Measurements from ENCODE around the gene C19orf25. TPM values are rescaled to one million over a fixed set of nuclear protein-coding genes. Genes with fewer than 3 reads are reported as not detected.
"Not testable (repeated sequence)": the region's sequence is repeated elsewhere in the genome, so short reads cannot be mapped to it uniquely, and the experiment has no call there.

C19orf25 gene
- total and polyA plus RNA-seq, 8 donors: 17.7 to 32.2 (median 24.7) TPM

- peaks cover 0 to 6% of the 10 kb centered on the region in 2 donors for H3K4me1 ChIP-seq
- H3K27ac ChIP-seq: no peak within 1 kb of the TSS
- TF ChIP-seq CTCF (IDR thresholded peaks at IDR 0.05): no peak
- no peak within 1 kb of the TSS for H3K4me3 ChIP-seq
- no peak for ATAC-seq
- no peaks in the 10 kb centered on the region for H3K9me3 ChIP-seq
- no peak for DNase-seq
- peaks cover 29 to 92% of the 10 kb centered on the region in 2 donors for H3K27me3 ChIP-seq
- intact Hi-C loops (cut with DNase I): no loop called here
- H3K36me3 ChIP-seq: no peaks in the 10 kb centered on the region
Measured at GRCh38 chr19:1523412-1524286, 44.6 kb upstream of the C19orf25 start, which contains the start of gene PLK5. Gene PLK5, plus strand, starts transcription at chr19:1524077. Its CDS starts 2,920 bp downstream, at chr19:1526997.

GRCh38 chr19:1522838-1523237 lies 43.8 kb upstream of the C19orf25 start:
- intact Hi-C loops (cut with DNase I): no loop called here

GRCh38 chr19:1522061-1522460 lies 43.0 kb upstream of the C19orf25 start:
- H3K27ac ChIP-seq: no peak overlapping the region
- peaks cover 29 to 94% of the 10 kb centered on the region in 2 donors for H3K27me3 ChIP-seq
- H3K4me1 ChIP-seq: peaks cover 0 to 6% of the 10 kb centered on the region in 2 donors
- H3K9me3 ChIP-seq: no peaks in the 10 kb centered on the region
- no peak overlapping the region for H3K4me3 ChIP-seq
- TF ChIP-seq CTCF (IDR thresholded peaks at IDR 0.05): no peak
- ATAC-seq: no peak
- DNase-seq: no peak
- H3K36me3 ChIP-seq: no peaks in the 10 kb centered on the region
- intact Hi-C loops (cut with DNase I): no loop called here

More at GRCh38 chr19:1522838-1523237, 43.8 kb upstream of the C19orf25 start:
- H3K27ac ChIP-seq: no peak overlapping the region
- no peak for ATAC-seq
- DNase-seq: no peak
- no peak for TF ChIP-seq CTCF (IDR thresholded peaks at IDR 0.05)
- no peaks in the 10 kb centered on the region for H3K9me3 ChIP-seq
- H3K4me3 ChIP-seq: no peak overlapping the region
- H3K36me3 ChIP-seq: no peaks in the 10 kb centered on the region
- H3K4me1 ChIP-seq: peaks cover 0 to 6% of the 10 kb centered on the region in 2 donors
- peaks cover 29 to 94% of the 10 kb centered on the region in 2 donors for H3K27me3 ChIP-seq

GRCh38 chr19:1521636-1522035 lies 42.6 kb upstream of the C19orf25 start:
- H3K9me3 ChIP-seq: no peaks in the 10 kb centered on the region
- DNase-seq (peak in 1 of 4 donors; percentile 37), ATAC-seq (no peak)
- peaks cover 0 to 6% of the 10 kb centered on the region in 2 donors for H3K4me1 ChIP-seq
- no peaks in the 10 kb centered on the region for H3K36me3 ChIP-seq
- H3K27me3 ChIP-seq: peaks cover 29 to 94% of the 10 kb centered on the region in 2 donors
- no peak overlapping the region for H3K27ac ChIP-seq
- no peak overlapping the region for H3K4me3 ChIP-seq
- intact Hi-C loops (cut with DNase I): no loop called here
- TF ChIP-seq CTCF (IDR thresholded peaks at IDR 0.05): no peak

- Histone ChIP-seq H3K9me3 (no peaks in the 10 kb centered on the region), H3K4me3 (no peak overlapping the region), H3K36me3 (no peaks in the 10 kb centered on the region), H3K27ac (no peak overlapping the region), H3K27me3 (peaks cover 27 to 94% of the 10 kb centered on the region in 2 donors), H3K4me1 (peaks cover 0 to 6% of the 10 kb centered on the region in 2 donors)
- ATAC-seq (no peak), DNase-seq (no peak)
- TF ChIP-seq CTCF (IDR thresholded peaks at IDR 0.05): no peak
- intact Hi-C loops (cut with DNase I): no loop called here
Measured at GRCh38 chr19:1520203-1520780, 41.3 kb upstream of the C19orf25 start.

- H3K4me3 ChIP-seq; ATAC-seq; intact Hi-C loops (cut with DNase I): not testable (repeated sequence)
Measured at GRCh38 chr19:1519802-1520201, 40.8 kb upstream of the C19orf25 start.

More at GRCh38 chr19:1519802-1520201, 40.8 kb upstream of the C19orf25 start:
- H3K36me3 ChIP-seq, H3K27ac ChIP-seq, H3K9me3 ChIP-seq, DNase-seq, H3K4me1 ChIP-seq: not testable (repeated sequence)
- H3K27me3 ChIP-seq: peaks cover 22 to 94% of the 10 kb centered on the region in 2 donors

All from left lung (tissue), 10 donors.